HG03103 (cell line): ENCODE measurements around the gene STX8.
"Not testable (repeated sequence)": the region's sequence is repeated elsewhere in the genome, so short reads cannot be mapped to it uniquely, and the experiment has no call there.

Experiments used
- ATAC-seq: cut with Tn5 transposase; IDR thresholded peaks from one replicate; pipeline ENCODE4 v1.9.1; 2021; ENCODE audit warnings: low read depth; ENCODE audit not compliant: unreplicated experiment

Gene STX8

GRCh38 chr17:9408381-9408780 lies 167.2 kb downstream of the STX8 start:
- no peak for ATAC-seq

- no peak for ATAC-seq
Observed at GRCh38 chr17:9406046-9406606, 169.5 kb downstream of the STX8 start.

GRCh38 chr17:9403257-9403656 lies 172.4 kb downstream of the STX8 start:
- no peak for ATAC-seq

DNA sequence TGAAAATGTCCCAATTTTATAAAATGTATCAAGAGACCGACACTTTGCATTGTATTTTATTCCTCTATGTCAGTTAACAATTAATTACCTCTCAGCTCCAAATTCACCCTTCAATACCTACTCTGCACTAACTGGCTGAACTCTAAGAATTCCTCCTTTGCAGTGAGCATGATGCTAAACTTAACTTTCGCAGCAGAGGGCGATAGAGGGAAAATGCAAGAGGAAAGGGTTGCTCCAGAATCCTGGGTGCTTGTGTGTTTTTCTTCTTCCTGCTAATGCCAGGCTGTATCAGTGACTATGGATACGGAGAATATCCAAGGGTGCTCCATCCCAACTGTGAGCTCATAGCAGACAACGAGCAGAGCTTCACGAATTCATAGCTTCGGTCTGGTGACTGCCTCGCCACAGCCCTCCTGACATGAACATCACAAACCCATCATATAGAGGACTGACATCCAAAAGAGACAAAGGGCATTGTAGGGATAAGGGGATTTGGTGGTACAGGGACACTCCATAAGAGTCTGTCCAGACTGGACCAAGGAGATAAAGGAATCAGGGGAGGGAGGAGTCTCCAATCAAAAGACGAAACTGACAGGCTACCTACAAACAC lies 172.9 kb downstream of the STX8 start:
- no peak for ATAC-seq

GRCh38 chr17:9401434-9401833 lies 174.2 kb downstream of the STX8 start:
- ATAC-seq = no peak

DNA sequence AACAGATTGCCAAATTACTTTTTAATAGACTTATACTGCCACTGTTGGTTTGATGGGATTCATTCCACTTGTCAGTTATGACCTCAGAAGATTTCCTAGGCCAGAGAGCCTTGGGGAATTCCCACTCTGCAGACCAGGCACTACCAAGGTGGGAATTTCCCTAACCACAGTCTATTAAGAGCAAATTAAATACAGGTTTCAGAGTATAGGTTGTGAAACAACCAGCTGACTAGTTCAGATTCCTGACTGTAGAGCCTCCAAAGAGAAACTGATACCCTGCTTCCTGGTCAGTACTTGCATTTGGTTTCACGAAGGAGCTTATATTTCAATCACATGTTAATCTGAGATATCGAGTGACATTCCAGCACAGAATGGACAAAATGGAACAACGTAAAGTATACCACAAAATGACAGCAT lies 186.5 kb downstream of the STX8 start:
- ATAC-seq = no peak

- no peak for ATAC-seq
Observed at GRCh38 chr17:9386401-9386800, 189.2 kb downstream of the STX8 start.

- ATAC-seq = no peak
Observed at GRCh38 chr17:9383826-9384225, 191.8 kb downstream of the STX8 start.

GRCh38 chr17:9382626-9383025 lies 193.0 kb downstream of the STX8 start:
- ATAC-seq = no peak

DNA sequence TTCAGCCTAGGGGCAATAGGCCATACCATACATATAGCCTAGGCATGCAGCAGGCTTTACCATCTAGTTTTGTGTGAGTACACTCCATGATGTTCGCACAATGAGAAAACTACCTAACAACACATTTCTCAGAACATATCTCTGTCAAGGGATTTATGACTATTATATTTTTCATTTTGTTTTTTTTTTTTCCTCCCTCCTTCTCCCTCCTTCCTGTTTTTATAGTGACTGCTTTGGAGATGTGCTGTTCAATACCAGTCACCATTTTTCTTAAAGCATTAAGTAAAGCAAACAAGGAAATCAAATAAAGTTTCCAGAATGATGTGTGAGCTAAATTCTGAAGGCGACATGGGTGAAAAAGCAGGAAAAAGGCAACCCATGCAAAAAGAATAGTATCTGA lies 194.6 kb downstream of the STX8 start:
- no peak for ATAC-seq

- ATAC-seq = no peak
Observed at GRCh38 chr17:9380361-9380760, 195.3 kb downstream of the STX8 start.

DNA sequence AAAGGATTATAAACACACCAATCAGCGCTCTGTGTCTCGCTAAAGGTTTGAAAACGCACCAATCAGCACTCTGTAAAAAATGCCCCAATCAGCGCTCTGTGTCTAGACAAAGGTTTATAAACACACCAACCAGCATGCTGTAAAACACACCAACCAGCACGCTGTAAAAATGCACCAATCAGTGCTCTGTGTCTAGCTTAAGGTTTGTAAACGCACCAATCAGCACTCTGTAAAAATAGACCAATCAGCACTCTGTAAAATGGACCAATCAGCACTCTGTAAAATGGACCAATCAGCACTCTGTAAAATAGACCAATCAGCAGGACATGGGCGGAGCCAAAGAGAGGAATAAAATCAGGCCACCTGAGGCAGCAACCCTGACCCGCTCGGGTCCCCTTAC lies 199.4 kb downstream of the STX8 start:
- not testable (repeated sequence) for ATAC-seq

DNA sequence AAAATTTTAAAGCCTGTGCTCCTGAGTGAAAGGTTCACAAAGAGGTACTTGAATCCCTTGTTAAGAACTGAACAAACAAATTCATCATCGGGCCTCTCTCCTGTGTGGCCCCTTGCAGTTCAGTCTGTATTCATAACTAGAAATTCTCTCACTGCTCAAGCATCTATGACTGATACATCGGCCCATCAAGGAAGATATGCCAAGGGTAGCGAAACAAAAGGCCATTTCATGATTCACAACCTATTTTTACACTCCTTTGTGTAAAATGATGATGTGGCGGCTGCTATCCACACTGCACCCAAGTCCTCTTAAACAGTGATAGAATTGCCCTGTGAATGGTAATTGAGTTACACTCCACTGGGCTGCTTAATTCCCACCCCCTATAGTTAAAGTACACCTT lies 204.6 kb downstream of the STX8 start:
- no peak for ATAC-seq

- ATAC-seq = no peak
Observed at GRCh38 chr17:9370467-9370866, 205.2 kb downstream of the STX8 start.

DNA sequence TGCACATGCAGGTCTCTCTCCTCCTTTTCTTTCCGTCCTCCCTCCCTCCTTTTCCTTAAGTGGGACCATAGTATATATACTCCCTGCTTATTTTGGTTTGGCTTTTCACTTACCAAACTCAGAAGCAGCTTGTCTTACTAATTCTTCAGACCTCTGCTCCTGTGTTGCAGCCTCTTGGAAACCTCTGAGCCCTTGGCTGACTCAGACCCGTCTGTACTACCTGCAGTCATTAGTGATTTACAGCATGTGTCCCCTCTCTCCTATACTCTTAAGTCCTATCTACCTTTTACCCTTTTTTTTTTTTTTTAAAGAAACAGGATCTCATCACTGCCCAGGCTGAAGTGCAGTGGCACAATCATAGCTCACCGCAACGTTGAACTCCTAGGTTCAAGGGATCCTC lies 207.0 kb downstream of the STX8 start:
- ATAC-seq = no peak

DNA sequence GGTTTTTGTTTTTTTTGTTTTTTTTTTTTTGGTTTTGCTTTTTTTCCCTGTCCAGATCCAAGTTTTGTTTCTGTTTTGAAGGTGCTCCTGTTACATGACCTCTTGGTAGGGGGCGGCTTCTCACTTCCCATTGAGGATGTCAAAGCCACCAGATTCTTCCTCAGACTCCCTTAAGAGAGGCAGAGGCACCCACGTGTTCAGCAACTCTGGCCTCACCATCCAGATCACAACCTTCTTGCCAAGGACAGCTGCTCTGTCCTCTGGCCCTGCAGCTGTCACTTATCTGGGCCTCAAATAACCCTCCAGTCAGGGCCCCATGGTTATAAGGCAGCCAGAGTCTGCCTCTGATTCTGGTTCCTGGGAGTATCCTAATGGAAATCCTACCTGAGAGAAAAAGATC lies 208.5 kb downstream of the STX8 start:
- ATAC-seq = no peak

DNA sequence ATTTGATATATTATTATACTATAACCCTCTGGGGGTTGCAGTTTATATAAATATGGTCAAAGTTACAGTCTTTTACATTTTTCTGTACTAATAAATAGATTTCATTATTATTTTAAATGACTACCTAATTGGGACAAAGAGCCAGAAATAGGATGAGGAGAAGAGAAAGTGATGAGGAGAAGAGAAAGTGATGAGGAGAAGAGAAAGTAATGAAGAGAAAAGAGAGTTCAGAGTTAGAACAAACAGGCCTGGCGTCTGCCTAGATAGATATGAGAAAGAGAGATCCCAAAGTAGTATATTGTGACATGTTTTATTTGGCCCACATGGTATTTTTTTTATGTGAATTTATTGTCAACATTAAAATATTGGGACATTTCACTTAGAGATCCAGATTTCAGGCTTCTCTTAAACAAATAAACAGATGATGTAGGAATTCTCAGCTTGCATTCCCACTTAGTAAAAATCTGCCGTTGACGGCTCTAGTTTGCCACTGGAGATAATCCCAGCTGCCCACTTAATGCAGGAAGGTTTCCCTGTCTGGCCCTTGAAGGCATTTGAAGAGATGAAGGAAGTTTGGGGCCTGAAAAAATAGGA lies 210.7 kb downstream of the STX8 start:
- no peak for ATAC-seq

GRCh38 chr17:9363440-9364350 lies 211.9 kb downstream of the STX8 start:
- no peak for ATAC-seq

GRCh38 chr17:9361188-9361955 lies 214.2 kb downstream of the STX8 start:
- no peak for ATAC-seq

DNA sequence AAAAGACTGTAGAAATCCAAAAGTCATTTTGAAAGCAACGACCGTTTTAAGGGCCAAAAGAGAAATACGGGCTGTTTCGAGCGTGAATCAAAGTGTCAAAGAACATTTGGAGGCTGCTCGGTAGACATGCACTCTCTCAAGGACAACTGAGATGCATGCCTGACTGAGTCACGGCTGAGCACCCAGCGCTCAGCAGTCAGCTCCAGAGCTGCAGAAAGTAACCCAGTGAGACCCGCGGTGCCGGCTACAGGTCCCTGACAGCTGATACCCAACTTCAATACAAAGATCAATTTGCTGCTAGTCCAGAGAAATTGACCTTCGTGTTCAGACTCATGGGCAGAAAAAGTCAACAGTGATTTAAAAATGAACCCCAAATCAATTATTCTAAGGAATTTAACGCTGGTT lies 214.9 kb downstream of the STX8 start:
- ATAC-seq = no peak

DNA sequence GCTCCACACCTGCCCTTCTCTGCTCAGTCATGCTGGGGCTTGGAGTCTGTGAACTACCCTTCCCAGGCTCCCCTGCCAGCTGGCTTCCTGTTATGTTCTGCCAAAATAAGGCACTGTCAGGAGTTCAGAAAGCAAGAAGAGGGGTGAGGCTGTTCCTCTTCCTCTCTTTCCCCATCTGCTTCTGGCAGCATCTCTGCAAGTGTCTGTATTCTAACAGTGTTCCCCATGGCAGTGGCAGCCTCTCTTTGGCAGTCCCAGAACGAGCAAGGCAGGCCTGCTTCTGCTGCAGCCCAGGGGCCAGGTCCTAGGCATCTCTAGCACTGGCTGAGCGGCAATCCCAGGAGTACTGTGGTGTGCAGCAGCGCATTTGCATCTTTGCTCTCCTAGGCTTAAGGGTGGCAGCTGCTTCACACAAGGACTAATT lies 219.1 kb downstream of the STX8 start:
- ATAC-seq = no peak
